ENCODE measurements around the gene GALNS.

Gene GALNS

DNA sequence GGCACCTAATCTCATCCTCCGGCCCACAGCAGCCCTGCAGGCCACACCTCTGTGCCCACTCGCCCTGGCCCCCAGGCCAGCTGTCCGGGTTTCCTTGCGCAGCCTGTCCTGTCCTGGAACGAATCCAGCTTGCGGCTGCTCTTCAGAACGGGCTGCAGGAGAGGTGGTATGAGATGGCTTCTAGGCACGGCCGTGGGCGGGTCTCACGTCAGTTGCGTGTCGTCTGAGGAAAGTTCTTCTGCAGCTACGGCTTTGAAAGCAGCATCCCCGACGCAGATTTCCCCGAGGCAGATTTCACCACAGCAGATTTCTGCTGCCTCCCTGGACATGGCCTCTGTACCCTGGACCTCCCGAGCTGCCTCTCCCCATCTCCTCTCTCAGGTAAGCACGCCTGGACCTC, 18.2 kb downstream of the GALNS start:
- Histone ChIP-seq H3K4me2 (ENCODE audit: low read length) (no peak overlapping the region), H3F3A (ENCODE audit: insufficient read depth, low read length) (no peaks in the 10 kb centered on the region), H3K4me3 (ENCODE audit: low read depth, low read length, poor library complexity, severe bottlenecking) (no peak overlapping the region), H3K79me2 (ENCODE audit: insufficient read depth, low read length) (no peaks in the 10 kb centered on the region), H3K4me1 (ENCODE audit: insufficient read depth, low read length, severe bottlenecking) (no peaks in the 10 kb centered on the region), H3K27ac (ENCODE audit: low read depth, low read length, poor library complexity, severe bottlenecking) (no peak overlapping the region), H4K20me1 (ENCODE audit: insufficient read depth, low read length) (no peaks in the 10 kb centered on the region), H3K9ac (ENCODE audit: low read length) (no peak overlapping the region), H3K9me2 (ENCODE audit: low read depth, low read length) (no peaks in the 10 kb centered on the region), H3K9me3 (ENCODE audit: low read length) (no peaks in the 10 kb centered on the region), H3K27me3 (ENCODE audit: insufficient read depth, low read length) (no peaks in the 10 kb centered on the region), H2AFZ (ENCODE audit: low read length) (no peak overlapping the region), H3K36me3 (ENCODE audit: insufficient read depth, low read length) (no peaks in the 10 kb centered on the region)
- TF ChIP-seq, protein P1, sequence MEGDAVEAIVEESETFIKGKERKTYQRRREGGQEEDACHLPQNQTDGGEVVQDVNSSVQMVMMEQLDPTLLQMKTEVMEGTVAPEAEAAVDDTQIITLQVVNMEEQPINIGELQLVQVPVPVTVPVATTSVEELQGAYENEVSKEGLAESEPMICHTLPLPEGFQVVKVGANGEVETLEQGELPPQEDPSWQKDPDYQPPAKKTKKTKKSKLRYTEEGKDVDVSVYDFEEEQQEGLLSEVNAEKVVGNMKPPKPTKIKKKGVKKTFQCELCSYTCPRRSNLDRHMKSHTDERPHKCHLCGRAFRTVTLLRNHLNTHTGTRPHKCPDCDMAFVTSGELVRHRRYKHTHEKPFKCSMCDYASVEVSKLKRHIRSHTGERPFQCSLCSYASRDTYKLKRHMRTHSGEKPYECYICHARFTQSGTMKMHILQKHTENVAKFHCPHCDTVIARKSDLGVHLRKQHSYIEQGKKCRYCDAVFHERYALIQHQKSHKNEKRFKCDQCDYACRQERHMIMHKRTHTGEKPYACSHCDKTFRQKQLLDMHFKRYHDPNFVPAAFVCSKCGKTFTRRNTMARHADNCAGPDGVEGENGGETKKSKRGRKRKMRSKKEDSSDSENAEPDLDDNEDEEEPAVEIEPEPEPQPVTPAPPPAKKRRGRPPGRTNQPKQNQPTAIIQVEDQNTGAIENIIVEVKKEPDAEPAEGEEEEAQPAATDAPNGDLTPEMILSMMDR (IDR thresholded peaks at IDR 0.05; ENCODE audit: low read length), result no peak
- TF ChIP-seq EZH2 (IDR thresholded peaks at IDR 0.05; ENCODE audit: borderline replicate concordance, low read length), result no peak

DNA sequence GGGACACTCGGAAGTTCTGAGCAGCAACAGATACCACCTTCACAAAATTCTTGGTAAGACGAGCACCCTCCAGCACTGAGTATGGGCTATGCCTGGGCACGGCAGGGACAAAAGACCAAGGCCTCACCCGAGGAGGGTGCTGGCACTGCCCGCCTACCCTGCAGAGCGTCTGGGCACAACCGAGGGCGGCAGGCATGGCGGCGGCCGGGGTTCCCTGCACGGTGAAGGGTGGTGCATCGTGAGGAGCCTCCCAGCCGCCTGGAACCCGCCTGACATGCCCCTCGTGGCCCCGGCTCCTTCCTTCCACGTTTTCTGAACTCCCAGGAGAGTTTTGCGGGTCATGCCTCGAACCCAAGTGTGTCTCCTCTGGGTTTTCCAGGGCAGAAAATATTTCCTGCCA, 18.9 kb downstream of the GALNS start:
- no peaks in the 10 kb centered on the region for H4K20me1 ChIP-seq (ENCODE audit: insufficient read depth, low read length)

DNA sequence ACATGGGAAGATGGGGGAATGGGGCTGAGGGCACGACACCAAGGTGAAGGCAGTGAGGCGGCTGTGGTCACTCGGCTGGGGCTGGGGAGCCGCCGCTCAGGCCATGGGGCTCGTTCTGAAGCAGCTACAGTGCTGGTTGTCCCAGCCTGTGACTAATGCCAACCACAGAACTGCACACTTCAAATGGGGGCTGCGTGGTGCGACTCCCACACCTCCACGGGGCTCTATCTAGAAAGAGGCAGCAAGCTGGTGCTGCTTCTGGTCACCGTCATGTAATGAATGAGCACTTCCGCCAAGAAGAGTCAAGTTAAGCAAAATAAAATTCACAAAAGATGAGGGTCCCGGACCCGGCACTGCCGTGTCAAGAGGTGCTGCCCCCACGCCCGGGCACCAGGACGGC, 20.0 kb downstream of the GALNS start:
- H3K9ac ChIP-seq (ENCODE audit: low read length), result no peak overlapping the region
- no peaks in the 10 kb centered on the region for H3K79me2 ChIP-seq (ENCODE audit: insufficient read depth, low read length)
- no peaks in the 10 kb centered on the region for H3K36me3 ChIP-seq (ENCODE audit: insufficient read depth, low read length)
- no peak overlapping the region for H3K27ac ChIP-seq (ENCODE audit: low read depth, low read length, poor library complexity, severe bottlenecking)
- no peak overlapping the region for H2AFZ ChIP-seq (ENCODE audit: low read length)
- no peaks in the 10 kb centered on the region for H3K9me2 ChIP-seq (ENCODE audit: low read depth, low read length)
- H4K20me1 ChIP-seq (ENCODE audit: insufficient read depth, low read length), result no peaks in the 10 kb centered on the region
- no peaks in the 10 kb centered on the region for H3F3A ChIP-seq (ENCODE audit: insufficient read depth, low read length)
- no peak for TF ChIP-seq EZH2 (IDR thresholded peaks at IDR 0.05; ENCODE audit: borderline replicate concordance, low read length)
- TF ChIP-seq, protein P1 (IDR thresholded peaks at IDR 0.05; ENCODE audit: low read length), result no peak
- H3K4me2 ChIP-seq (ENCODE audit: low read length), result no peak overlapping the region
- no peak overlapping the region for H3K4me3 ChIP-seq (ENCODE audit: low read depth, low read length, poor library complexity, severe bottlenecking)
- H3K27me3 ChIP-seq (ENCODE audit: insufficient read depth, low read length), result no peaks in the 10 kb centered on the region
- no peaks in the 10 kb centered on the region for H3K4me1 ChIP-seq (ENCODE audit: insufficient read depth, low read length, severe bottlenecking)
- no peaks in the 10 kb centered on the region for H3K9me3 ChIP-seq (ENCODE audit: low read length)

More for the DNA sequence above, 18.9 kb downstream of the GALNS start:
- no peak overlapping the region for H2AFZ ChIP-seq (ENCODE audit: low read length)
- TF ChIP-seq EZH2 (IDR thresholded peaks at IDR 0.05; ENCODE audit: borderline replicate concordance, low read length), result no peak
- TF ChIP-seq, protein P1 (IDR thresholded peaks at IDR 0.05; ENCODE audit: low read length), result no peak
- H3K27me3 ChIP-seq (ENCODE audit: insufficient read depth, low read length), result no peaks in the 10 kb centered on the region
- no peaks in the 10 kb centered on the region for H3K79me2 ChIP-seq (ENCODE audit: insufficient read depth, low read length)
- no peaks in the 10 kb centered on the region for H3K36me3 ChIP-seq (ENCODE audit: insufficient read depth, low read length)
- H3K9ac ChIP-seq (ENCODE audit: low read length), result no peak overlapping the region
- H3K4me3 ChIP-seq (ENCODE audit: low read depth, low read length, poor library complexity, severe bottlenecking), result no peak overlapping the region
- H3K4me1 ChIP-seq (ENCODE audit: insufficient read depth, low read length, severe bottlenecking), result no peaks in the 10 kb centered on the region
- H3K27ac ChIP-seq (ENCODE audit: low read depth, low read length, poor library complexity, severe bottlenecking), result no peak overlapping the region
- no peaks in the 10 kb centered on the region for H3K9me3 ChIP-seq (ENCODE audit: low read length)
- H3K4me2 ChIP-seq (ENCODE audit: low read length), result no peak overlapping the region
- no peaks in the 10 kb centered on the region for H3K9me2 ChIP-seq (ENCODE audit: low read depth, low read length)
- no peaks in the 10 kb centered on the region for H3F3A ChIP-seq (ENCODE audit: insufficient read depth, low read length)

Data from OCI-LY1 (cell line).